GM12892 (cell line): ENCODE data around the gene CTNNB1.

Source experiments
- POLR2A ChIP-seq: IDR thresholded peaks from 2 replicates; pipeline ENCODE4 v1.6.1; 2011; ENCODE audit warnings: low read depth, low read length, control low read depth
- TAF1 ChIP-seq: IDR thresholded peaks from 2 replicates; pipeline ENCODE4 v1.6.1; 2011; ENCODE audit warnings: low read depth, mild to moderate bottlenecking, control low read depth, low read length, borderline replicate concordance

GRCh38 chr3:41196499-41197410 lies 2.5 kb upstream of the CTNNB1 start:
- TF ChIP-seq TAF1 = no peak
- TF ChIP-seq POLR2A = no peak
